Activated B cell treated with CpG ODN at 0.5 μM for 24 hours (primary cell): ENCODE results near the gene PDZD7. TPM values are rescaled to one million over a fixed set of nuclear protein-coding genes. Genes with fewer than 3 reads are reported as not detected.

ENCODE experiments used
- ATAC-seq: fragments of 200-7000 bp; cut with Tn5 transposase; one replicate; pipeline ENCODE4 v1.10.0; 2021; ENCODE audit warnings: low read depth, mild to moderate bottlenecking, moderate library complexity
- CTCF ChIA-PET: fragments of 350-600 bp; sonication (Branson Sonifier 250); formaldehyde crosslinking; loops from one replicate; lab custom pipeline; 2021; ENCODE audit warnings: antibody characterized with exemption; lab: Charles Lee
- POLR2A ChIA-PET: fragments of 350-600 bp; sonication (Branson Sonifier 250); formaldehyde crosslinking; loops from one replicate; lab custom pipeline; 2021; ENCODE audit warnings: antibody characterized with exemption; lab: Charles Lee
- DNase-seq: peaks from one replicate; pipeline ENCODE4 v3.0.0; 2022
- H3K27ac Mint-ChIP-seq: one replicate; pipeline ENCODE4 v1.8.0; 2020; ENCODE audit warnings: mixed read lengths
- H3K27me3 Mint-ChIP-seq: one replicate; pipeline ENCODE4 v1.8.0; 2021; ENCODE audit warnings: mixed read lengths
- H3K36me3 Mint-ChIP-seq: one replicate; pipeline ENCODE4 v1.8.0; 2021; ENCODE audit warnings: low read depth, mixed read lengths
- H3K4me1 Mint-ChIP-seq: one replicate; pipeline ENCODE4 v1.8.0; 2021; ENCODE audit warnings: mixed read lengths
- H3K4me3 Mint-ChIP-seq: one replicate; pipeline ENCODE4 v1.8.0; 2020; ENCODE audit warnings: mild to moderate bottlenecking, mixed read lengths
- H3K9me3 Mint-ChIP-seq: one replicate; pipeline ENCODE4 v1.8.0; 2020; ENCODE audit warnings: mixed read lengths
- intact Hi-C: fragments of 100-400 bp; cut with micrococcal nuclease; formaldehyde crosslinking; loops from one replicate; pipeline ENCODE4 v1.15.1; 2024
- total RNA-seq: library from RNA; stranded (reverse); gene quantifications from 2 replicates; pipeline ENCODE4 v1.2.3, GENCODE V29; 2022
- TF ChIP-seq, protein P1 (sequence below): fragments of 200-600 bp; IDR thresholded peaks from one replicate; pipeline ENCODE4 v1.8.0; 2022; ENCODE audit warnings: antibody characterized with exemption, mild to moderate bottlenecking

Gene PDZD7
- total RNA-seq, 1 donor from 2014 or later: 0.11 TPM

DNA sequence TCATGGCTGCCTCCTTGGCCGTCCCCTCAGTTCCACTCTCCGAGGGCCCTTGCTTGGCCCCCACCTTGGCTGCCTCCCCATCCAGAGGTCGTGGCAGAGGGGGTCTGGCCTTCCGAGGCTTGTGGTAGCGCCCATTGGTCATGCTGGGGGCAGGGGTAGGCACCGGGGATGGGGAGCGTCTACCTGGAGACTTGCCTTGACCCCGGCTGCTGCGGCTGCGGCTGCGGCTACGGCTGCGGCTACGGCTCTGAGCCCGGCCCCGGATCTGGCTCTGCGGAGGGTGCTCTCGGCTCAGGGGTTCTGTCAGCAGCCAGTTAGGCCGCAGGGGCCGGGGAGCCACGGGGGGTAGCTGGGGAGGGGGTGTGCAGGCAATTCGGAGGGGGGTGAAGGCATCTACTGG is 20.6 kb downstream of the PDZD7 start:
- ATAC-seq (no peak), DNase-seq (no peak)
- no peaks in the 10 kb centered on the region for H3K9me3 Mint-ChIP-seq
- ChIA-PET POLR2A (no interaction called here), CTCF (interaction anchor here (2.2 kb wide), 1 partner anchor 12 kb away, joined by 9 read pairs; no protein-coding TSS in a partner anchor)
- H3K4me3 Mint-ChIP-seq: no peak overlapping the region
- no peak overlapping the region for H3K27ac Mint-ChIP-seq
- TF ChIP-seq, protein P1, sequence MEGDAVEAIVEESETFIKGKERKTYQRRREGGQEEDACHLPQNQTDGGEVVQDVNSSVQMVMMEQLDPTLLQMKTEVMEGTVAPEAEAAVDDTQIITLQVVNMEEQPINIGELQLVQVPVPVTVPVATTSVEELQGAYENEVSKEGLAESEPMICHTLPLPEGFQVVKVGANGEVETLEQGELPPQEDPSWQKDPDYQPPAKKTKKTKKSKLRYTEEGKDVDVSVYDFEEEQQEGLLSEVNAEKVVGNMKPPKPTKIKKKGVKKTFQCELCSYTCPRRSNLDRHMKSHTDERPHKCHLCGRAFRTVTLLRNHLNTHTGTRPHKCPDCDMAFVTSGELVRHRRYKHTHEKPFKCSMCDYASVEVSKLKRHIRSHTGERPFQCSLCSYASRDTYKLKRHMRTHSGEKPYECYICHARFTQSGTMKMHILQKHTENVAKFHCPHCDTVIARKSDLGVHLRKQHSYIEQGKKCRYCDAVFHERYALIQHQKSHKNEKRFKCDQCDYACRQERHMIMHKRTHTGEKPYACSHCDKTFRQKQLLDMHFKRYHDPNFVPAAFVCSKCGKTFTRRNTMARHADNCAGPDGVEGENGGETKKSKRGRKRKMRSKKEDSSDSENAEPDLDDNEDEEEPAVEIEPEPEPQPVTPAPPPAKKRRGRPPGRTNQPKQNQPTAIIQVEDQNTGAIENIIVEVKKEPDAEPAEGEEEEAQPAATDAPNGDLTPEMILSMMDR: no peak
- H3K27me3 Mint-ChIP-seq: peaks cover 2% of the 10 kb centered on the region
- H3K4me1 Mint-ChIP-seq: peaks cover 15% of the 10 kb centered on the region
- H3K36me3 Mint-ChIP-seq: peaks cover 11% of the 10 kb centered on the region
- intact Hi-C loops: loop anchor here (5.0 kb wide), 1 partner anchor 98 kb away; the partner anchor contains the start of gene SLF2

DNA sequence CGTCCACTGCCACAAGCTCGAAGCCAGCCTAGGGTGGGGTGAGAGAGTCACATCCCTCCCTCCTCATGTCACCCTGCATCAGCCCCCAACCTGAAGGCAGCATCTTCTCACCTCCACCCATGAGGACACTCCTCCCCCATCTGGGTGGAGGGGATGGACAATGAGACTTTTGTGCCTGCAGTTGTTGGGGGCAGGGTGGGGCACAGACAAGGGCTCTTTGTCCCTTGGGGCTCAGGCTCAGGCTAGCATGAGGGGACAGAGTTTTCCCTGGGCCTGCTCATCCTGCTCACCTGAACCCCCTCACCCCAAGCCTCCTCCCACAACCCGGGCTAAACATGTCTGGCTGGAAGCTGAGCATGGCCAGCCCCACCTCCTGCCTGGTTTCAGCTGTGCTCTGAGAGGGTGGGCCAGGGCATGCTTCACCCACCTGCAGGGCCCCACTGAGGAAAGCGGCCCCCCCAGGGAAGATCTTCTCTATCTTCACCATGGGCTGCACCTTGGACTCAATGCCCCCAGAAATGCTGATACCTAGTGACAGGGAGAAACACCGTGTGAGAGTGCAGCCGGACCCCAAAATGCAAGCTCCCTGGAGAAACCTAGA is 22.0 kb downstream of the PDZD7 start:
- H3K27ac Mint-ChIP-seq: no peak overlapping the region
- TF ChIP-seq, protein P1: no peak
- CTCF ChIA-PET: no interaction called here
- DNase-seq (no peak), ATAC-seq (no peak)
- H3K4me3 Mint-ChIP-seq: no peak overlapping the region
- H3K9me3 Mint-ChIP-seq: no peaks in the 10 kb centered on the region
- POLR2A ChIA-PET: interaction anchor here (0.5 kb wide), 1 partner anchor 758 kb away, joined by 4 read pairs; no protein-coding TSS in a partner anchor
- peaks cover 17% of the 10 kb centered on the region for H3K36me3 Mint-ChIP-seq
- H3K27me3 Mint-ChIP-seq: no peaks in the 10 kb centered on the region
- intact Hi-C loops: no loop called here
- peaks cover 11% of the 10 kb centered on the region for H3K4me1 Mint-ChIP-seq

DNA sequence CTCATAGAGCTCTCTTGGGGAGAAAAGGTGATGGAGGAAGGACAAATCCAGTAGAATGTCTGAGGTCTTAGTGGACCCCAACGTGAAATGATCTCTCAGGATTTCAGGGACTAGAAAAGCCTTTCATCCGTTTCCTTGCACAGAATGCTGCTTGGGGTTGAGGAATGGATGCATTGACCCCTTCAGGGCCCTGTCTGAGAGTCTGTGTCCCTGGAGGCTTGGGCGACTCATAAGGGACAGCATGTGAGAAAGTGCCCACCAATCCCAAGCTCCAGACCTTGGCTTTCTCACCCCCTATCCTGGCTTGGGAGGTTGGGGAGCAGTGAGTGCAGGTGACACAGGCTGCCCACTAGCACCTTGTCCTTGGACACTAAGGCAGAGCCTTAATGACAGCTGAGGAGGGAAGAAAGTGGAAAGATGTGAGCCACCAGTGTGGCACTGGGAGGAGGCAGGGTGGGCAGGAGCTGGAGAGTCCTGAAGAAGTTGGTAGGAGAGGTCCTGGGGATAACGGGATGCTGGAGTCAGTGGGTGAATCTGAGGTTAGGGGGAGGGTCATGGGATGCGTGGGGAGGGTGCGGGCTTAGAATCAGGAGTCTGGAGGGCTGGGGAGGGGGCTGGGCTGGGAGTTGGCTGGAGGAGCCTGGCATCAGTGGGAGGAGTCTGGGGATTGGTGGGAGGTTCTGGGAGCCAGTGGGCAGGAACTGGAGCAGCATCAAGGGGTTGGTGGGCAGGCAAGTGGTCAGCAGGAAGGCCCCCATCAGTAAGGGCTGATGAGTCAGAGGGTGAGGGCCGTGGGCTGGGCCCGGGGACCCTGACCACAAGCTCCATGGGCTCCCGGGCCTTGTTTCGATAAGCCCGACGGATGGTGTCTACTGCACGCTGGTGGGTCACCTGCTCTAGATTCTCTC is 22.8 kb downstream of the PDZD7 start:
- ATAC-seq: no peak
- Mint-ChIP-seq H3K27ac (no peak overlapping the region), H3K4me3 (no peak overlapping the region)

DNA sequence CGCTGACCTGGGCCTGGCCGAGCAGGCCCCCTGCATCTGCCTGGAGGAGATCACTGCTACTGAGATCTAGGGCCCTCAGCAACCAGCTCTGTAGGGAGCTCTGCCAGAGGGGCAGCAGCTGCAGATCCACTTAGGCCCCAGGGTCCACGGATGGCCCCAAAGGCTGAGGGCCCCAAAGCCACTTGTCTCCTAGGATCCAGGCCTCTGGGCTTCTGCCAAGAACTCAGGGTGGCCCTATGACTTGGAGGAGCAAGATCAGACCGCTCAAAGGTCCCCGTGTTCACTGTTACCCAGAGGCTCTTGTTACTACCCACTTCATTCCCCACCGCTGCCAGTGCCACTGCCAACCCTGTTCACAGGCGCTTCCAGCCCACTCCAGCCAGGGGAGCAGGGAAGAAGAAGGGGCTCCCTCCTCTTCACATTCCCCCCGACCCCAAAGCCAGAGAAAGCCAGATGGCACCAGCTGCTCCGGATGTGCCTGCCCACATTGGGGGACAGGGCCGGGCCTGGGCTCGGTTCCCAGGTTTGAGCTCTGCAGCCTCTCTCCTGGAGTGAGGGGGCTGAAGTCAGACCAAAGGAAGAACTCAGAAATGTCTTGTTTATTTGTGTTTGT is 23.7 kb downstream of the PDZD7 start:
- ChIA-PET CTCF (interaction anchor here (0.7 kb wide), 1 partner anchor 9 kb away, joined by 4 read pairs; no protein-coding TSS in a partner anchor), POLR2A (interaction anchor here (0.7 kb wide), 1 partner anchor 24 kb away, joined by 3 read pairs; the partner anchor contains the start of gene SFXN3)
- TF ChIP-seq, protein P1: no peak
- no peaks in the 10 kb centered on the region for H3K4me1 Mint-ChIP-seq
- peaks cover 20% of the 10 kb centered on the region for H3K36me3 Mint-ChIP-seq
- no peak for ATAC-seq
- H3K27ac Mint-ChIP-seq: no peak overlapping the region
- DNase-seq: no peak
- intact Hi-C loops: no loop called here
- no peak overlapping the region for H3K4me3 Mint-ChIP-seq
- no peaks in the 10 kb centered on the region for H3K27me3 Mint-ChIP-seq
- H3K9me3 Mint-ChIP-seq: no peaks in the 10 kb centered on the region

More for the DNA sequence above, 22.8 kb downstream of the PDZD7 start:
- H3K27me3 Mint-ChIP-seq: no peaks in the 10 kb centered on the region
- H3K9me3 Mint-ChIP-seq: no peaks in the 10 kb centered on the region
- intact Hi-C loops: no loop called here
- CTCF ChIA-PET: no interaction called here
- POLR2A ChIA-PET: interaction anchor here (0.5 kb wide), 1 partner anchor 758 kb away, joined by 4 read pairs; no protein-coding TSS in a partner anchor
- DNase-seq: no peak
- peaks cover 20% of the 10 kb centered on the region for H3K36me3 Mint-ChIP-seq
- TF ChIP-seq, protein P1: no peak
- H3K4me1 Mint-ChIP-seq: peaks cover 7% of the 10 kb centered on the region
